ENCODE data around the gene BCAP31. TPM values are rescaled to one million over a fixed set of nuclear protein-coding genes. Genes with fewer than 3 reads are reported as not detected.
A peak's percentile ranks its signal among the peaks of the same experiment; 100 is the strongest.
"Not testable (repeated sequence)": the region's sequence is repeated elsewhere in the genome, so short reads cannot be mapped to it uniquely, and the experiment has no call there.

BCAP31 gene
- total and polyA plus RNA-seq, 2 donors from 2014 or later = 218 to 246 TPM

GRCh38 chrX:153708415-153708814, 15.8 kb downstream of the BCAP31 start:
- Histone ChIP-seq H3K36me3 (ENCODE audit: control insufficient read depth in 2 of 3, insufficient read depth in 3 of 3, low read length in 3 of 3) (peaks cover 0 to 3% (median 0%) of the 10 kb centered on the region in 3 donors), H3K9ac (ENCODE audit: low read length in 3 of 3) (no peak overlapping the region), H3K4me3 (ENCODE audit: low read length in 3 of 3) (no peak overlapping the region), H3K27ac (ENCODE audit: low read depth in 2 of 2, low read length in 2 of 2) (no peak overlapping the region), H3K9me3 (ENCODE audit: control insufficient read depth in 2 of 3, insufficient read depth in 1 of 3, low read length in 3 of 3) (no peaks in the 10 kb centered on the region), H3K27me3 (ENCODE audit: control insufficient read depth, insufficient read depth, low read length) (no peaks in the 10 kb centered on the region), H3K4me1 (ENCODE audit: control insufficient read depth in 2 of 3, insufficient read depth in 2 of 3, low read depth in 1 of 3, low read length in 3 of 3) (peaks cover 0 to 3% (median 0%) of the 10 kb centered on the region in 3 donors)
- intact Hi-C loops (cut with DNase I) = no loop called here
- FAIRE-seq = no peak
- peak; percentile 82 to 88 (median 86) for DNase-seq
- peak; percentile 54 for TF ChIP-seq CTCF (IDR thresholded peaks at IDR 0.05; ENCODE audit: borderline replicate concordance, extremely low read depth, insufficient read depth)

- FAIRE-seq = no peak
- intact Hi-C loops (cut with DNase I) = no loop called here
- DNase-seq = peak in 1 of 5 donors; percentile 66
These were observed 16.8 kb downstream of the BCAP31 start for GRCh38 chrX:153707406-153707805.

GRCh38 chrX:153706799-153707198, 17.4 kb downstream of the BCAP31 start:
- no peaks in the 10 kb centered on the region for H3K36me3 ChIP-seq (ENCODE audit: control insufficient read depth in 2 of 3, insufficient read depth in 3 of 3, low read length in 3 of 3)
- H3K9me3 ChIP-seq (ENCODE audit: control insufficient read depth in 2 of 3, insufficient read depth in 1 of 3, low read length in 3 of 3) = no peaks in the 10 kb centered on the region
- no peak overlapping the region for H3K9ac ChIP-seq (ENCODE audit: low read length in 3 of 3)
- DNase-seq (peak in 1 of 5 donors; percentile 33), FAIRE-seq (no peak)
- TF ChIP-seq CTCF (IDR thresholded peaks at IDR 0.05; ENCODE audit: borderline replicate concordance, extremely low read depth, insufficient read depth) = no peak
- intact Hi-C loops (cut with DNase I) = no loop called here
- H3K27ac ChIP-seq (ENCODE audit: low read depth in 2 of 2, low read length in 2 of 2) = no peak overlapping the region
- no peaks in the 10 kb centered on the region for H3K27me3 ChIP-seq (ENCODE audit: control insufficient read depth, insufficient read depth, low read length)
- no peak overlapping the region for H3K4me3 ChIP-seq (ENCODE audit: low read length in 3 of 3)
- H3K4me1 ChIP-seq (ENCODE audit: control insufficient read depth in 2 of 3, insufficient read depth in 2 of 3, low read depth in 1 of 3, low read length in 3 of 3) = peaks cover 0 to 11% (median 0%) of the 10 kb centered on the region in 3 donors

More at GRCh38 chrX:153707406-153707805, 16.8 kb downstream of the BCAP31 start:
- H3K4me1 ChIP-seq (ENCODE audit: control insufficient read depth in 2 of 3, insufficient read depth in 2 of 3, low read depth in 1 of 3, low read length in 3 of 3) = peaks cover 0 to 10% (median 0%) of the 10 kb centered on the region in 3 donors
- TF ChIP-seq CTCF (IDR thresholded peaks at IDR 0.05; ENCODE audit: borderline replicate concordance, extremely low read depth, insufficient read depth) = no peak
- no peaks in the 10 kb centered on the region for H3K9me3 ChIP-seq (ENCODE audit: control insufficient read depth in 2 of 3, insufficient read depth in 1 of 3, low read length in 3 of 3)
- no peaks in the 10 kb centered on the region for H3K36me3 ChIP-seq (ENCODE audit: control insufficient read depth in 2 of 3, insufficient read depth in 3 of 3, low read length in 3 of 3)
- H3K27me3 ChIP-seq (ENCODE audit: control insufficient read depth, insufficient read depth, low read length) = no peaks in the 10 kb centered on the region
- H3K4me3 ChIP-seq (ENCODE audit: low read length in 3 of 3) = no peak overlapping the region
- H3K9ac ChIP-seq (ENCODE audit: low read length in 3 of 3) = no peak overlapping the region
- H3K27ac ChIP-seq (ENCODE audit: low read depth in 2 of 2, low read length in 2 of 2) = no peak overlapping the region

- H3K9ac ChIP-seq (ENCODE audit: low read length in 3 of 3); H3K36me3 ChIP-seq (ENCODE audit: control insufficient read depth in 2 of 3, insufficient read depth in 3 of 3, low read length in 3 of 3); H3K27ac ChIP-seq (ENCODE audit: low read depth in 2 of 2, low read length in 2 of 2); intact Hi-C loops (cut with DNase I); H3K4me3 ChIP-seq (ENCODE audit: low read length in 3 of 3); FAIRE-seq; H3K27me3 ChIP-seq (ENCODE audit: control insufficient read depth, insufficient read depth, low read length); H3K9me3 ChIP-seq (ENCODE audit: control insufficient read depth in 2 of 3, insufficient read depth in 1 of 3, low read length in 3 of 3): not testable (repeated sequence)
- peaks cover 0 to 11% (median 0%) of the 10 kb centered on the region in 3 donors for H3K4me1 ChIP-seq (ENCODE audit: control insufficient read depth in 2 of 3, insufficient read depth in 2 of 3, low read depth in 1 of 3, low read length in 3 of 3)
- peak in 1 of 5 donors; percentile 46 for DNase-seq
These were observed 18.7 kb downstream of the BCAP31 start for GRCh38 chrX:153705403-153706060.

GRCh38 chrX:153704631-153705402, 19.4 kb downstream of the BCAP31 start:
- FAIRE-seq; H3K27ac ChIP-seq (ENCODE audit: low read depth in 2 of 2, low read length in 2 of 2); H3K4me3 ChIP-seq (ENCODE audit: low read length in 3 of 3); H3K36me3 ChIP-seq (ENCODE audit: control insufficient read depth in 2 of 3, insufficient read depth in 3 of 3, low read length in 3 of 3); H3K27me3 ChIP-seq (ENCODE audit: control insufficient read depth, insufficient read depth, low read length); DNase-seq; intact Hi-C loops (cut with DNase I); H3K9me3 ChIP-seq (ENCODE audit: control insufficient read depth in 2 of 3, insufficient read depth in 1 of 3, low read length in 3 of 3); H3K9ac ChIP-seq (ENCODE audit: low read length in 3 of 3): not testable (repeated sequence)
- H3K4me1 ChIP-seq (ENCODE audit: control insufficient read depth in 2 of 3, insufficient read depth in 2 of 3, low read depth in 1 of 3, low read length in 3 of 3) = peaks cover 0 to 11% (median 0%) of the 10 kb centered on the region in 3 donors

Data from kidney (tissue), 14 donors.